OCI-LY7 (cell line): ENCODE results near the gene HSPBP1. TPM values are rescaled to one million over a fixed set of nuclear protein-coding genes. Genes with fewer than 3 reads are reported as not detected.

Source experiments
- BruUV-seq: library from RNA; stranded (reverse); fragments of 400-500 nt; replicated peaks from 2 replicates; lab custom pipeline; 2021; lab: Mats Ljungman, UMichigan
- CTCF ChIA-PET: fragments of 300-600 bp; sonication (Branson Sonifier 250); formaldehyde crosslinking; loops from one replicate; lab custom pipeline; 2022; ENCODE audit warnings: antibody characterized with exemption; ENCODE audit not compliant: unreplicated experiment; lab: Charles Lee
- POLR2A ChIA-PET: fragments of 300-600 bp; sonication (Branson Sonifier 250); formaldehyde crosslinking; loops from one replicate; lab custom pipeline; 2022; ENCODE audit warnings: antibody characterized with exemption; lab: Charles Lee
- DNase-seq: peaks from one replicate; pipeline ENCODE4 v3.0.0-alpha.2; 2015; ENCODE audit warnings: low spot score
- H2AFZ ChIP-seq: fragments of 200-600 bp; sonication (generic), shearing (Covaris generic); 2 replicates; pipeline ENCODE4 v1.6.1; 2014; ENCODE audit warnings: mild to moderate bottlenecking, antibody characterized with exemption, low read length, moderate library complexity
- H3K27ac ChIP-seq: fragments of 200-600 bp; sonication (generic); 2 replicates; pipeline ENCODE4 v1.5.1; 2014; ENCODE audit warnings: mixed run types, low read depth, mild to moderate bottlenecking, moderate library complexity, low read length, inconsistent platforms; ENCODE audit not compliant: poor library complexity, severe bottlenecking
- H3K36me3 ChIP-seq: fragments of 200-600 bp; sonication (generic); 2 replicates; pipeline ENCODE4 v1.6.1; 2014; ENCODE audit warnings: mild to moderate bottlenecking, antibody characterized with exemption, low read length, moderate library complexity, mixed read lengths; ENCODE audit not compliant: insufficient read depth
- H3K4me1 ChIP-seq: fragments of 200-600 bp; sonication (generic); 2 replicates; pipeline ENCODE4 v1.5.1; 2014; ENCODE audit warnings: mild to moderate bottlenecking, low read length; ENCODE audit not compliant: insufficient read depth, poor library complexity, severe bottlenecking
- H3K4me2 ChIP-seq: fragments of 200-600 bp; sonication (generic); 2 replicates; pipeline ENCODE4 v1.6.1; 2014; ENCODE audit warnings: mild to moderate bottlenecking, low read length
- H3K4me3 ChIP-seq: fragments of 200-600 bp; sonication (generic); 2 replicates; pipeline ENCODE4 v1.5.1; 2014; ENCODE audit warnings: mild to moderate bottlenecking, low read depth, low read length; ENCODE audit not compliant: poor library complexity, severe bottlenecking
- H3K79me2 ChIP-seq: fragments of 200-600 bp; sonication (generic); 2 replicates; pipeline ENCODE4 v1.6.1; 2016; ENCODE audit warnings: low read depth, mild to moderate bottlenecking, low read length, moderate library complexity, mixed read lengths; ENCODE audit not compliant: insufficient read depth
- H3K9me2 ChIP-seq: fragments of 200-600 bp; sonication (generic); 2 replicates; pipeline ENCODE4 v1.6.1; 2016; ENCODE audit warnings: mild to moderate bottlenecking, low read length, mixed read lengths; ENCODE audit not compliant: insufficient read depth
- H3K9me3 ChIP-seq: fragments of 200-600 bp; sonication (generic); 2 replicates; pipeline ENCODE4 v1.6.1; 2014; ENCODE audit warnings: mild to moderate bottlenecking, mixed run types, low read length, mixed read lengths
- H4K20me1 ChIP-seq: fragments of 200-600 bp; sonication (generic); 2 replicates; pipeline ENCODE4 v1.6.1; 2014; ENCODE audit warnings: mild to moderate bottlenecking, antibody characterized with exemption, low read length, moderate library complexity, mixed read lengths; ENCODE audit not compliant: insufficient read depth
- EZH2phosphoT487 ChIP-seq: fragments of 200-600 bp; sonication (generic); IDR thresholded peaks from 2 replicates; pipeline ENCODE4 v1.6.1; 2018; ENCODE audit warnings: low read depth, borderline replicate concordance, mild to moderate bottlenecking, mixed run types, antibody characterized with exemption, low read length, moderate library complexity, mixed read lengths
- intact Hi-C: fragments of 100-400 bp; cut with micrococcal nuclease; formaldehyde crosslinking; loops from one replicate; pipeline ENCODE4 v1.10.0; 2022; ENCODE audit not compliant: unreplicated experiment
- total RNA-seq, 2 experiments: library from RNA; depleted of rRNA in 1 of 2; stranded (reverse); fragments of >200 nt in 1 of 2; shearing (Covaris generic) in 1 of 2; gene quantifications; 2 replicates each; pipeline ENCODE4 v1.2.3, GENCODE V29; 2014 to 2022
- TF ChIP-seq, protein P1 (sequence below): fragments of 200-600 bp; sonication (generic); conservative IDR thresholded peaks from 2 replicates; pipeline ENCODE4 v1.5.1; 2014; ENCODE audit warnings: mild to moderate bottlenecking, antibody characterized with exemption, low read length, moderate library complexity, mixed read lengths

HSPBP1 gene
- total RNA-seq, 2 experiments from 2014 or later = 38.7 to 41.3 TPM

GRCh38 chr19:55310498-55310897, 30.6 kb upstream of the HSPBP1 start:
- Histone ChIP-seq H3K9me2 (no peaks in the 10 kb centered on the region), H3K4me2 (peak overlapping the region; percentile 71), H3K4me3 (peak overlapping the region; percentile 64), H2AFZ (peak overlapping the region; percentile 24; the same call in 1 of the 2 replicates), H3K79me2 (no peaks in the 10 kb centered on the region), H3K4me1 (peaks cover 59% of the 10 kb centered on the region), H3K9me3 (no peaks in the 10 kb centered on the region), H3K36me3 (peaks cover 26% of the 10 kb centered on the region), H4K20me1 (no peaks in the 10 kb centered on the region), H3K27ac (peak overlapping the region; percentile 77)
- CTCF ChIA-PET = no interaction called here
- TF ChIP-seq, protein P1, sequence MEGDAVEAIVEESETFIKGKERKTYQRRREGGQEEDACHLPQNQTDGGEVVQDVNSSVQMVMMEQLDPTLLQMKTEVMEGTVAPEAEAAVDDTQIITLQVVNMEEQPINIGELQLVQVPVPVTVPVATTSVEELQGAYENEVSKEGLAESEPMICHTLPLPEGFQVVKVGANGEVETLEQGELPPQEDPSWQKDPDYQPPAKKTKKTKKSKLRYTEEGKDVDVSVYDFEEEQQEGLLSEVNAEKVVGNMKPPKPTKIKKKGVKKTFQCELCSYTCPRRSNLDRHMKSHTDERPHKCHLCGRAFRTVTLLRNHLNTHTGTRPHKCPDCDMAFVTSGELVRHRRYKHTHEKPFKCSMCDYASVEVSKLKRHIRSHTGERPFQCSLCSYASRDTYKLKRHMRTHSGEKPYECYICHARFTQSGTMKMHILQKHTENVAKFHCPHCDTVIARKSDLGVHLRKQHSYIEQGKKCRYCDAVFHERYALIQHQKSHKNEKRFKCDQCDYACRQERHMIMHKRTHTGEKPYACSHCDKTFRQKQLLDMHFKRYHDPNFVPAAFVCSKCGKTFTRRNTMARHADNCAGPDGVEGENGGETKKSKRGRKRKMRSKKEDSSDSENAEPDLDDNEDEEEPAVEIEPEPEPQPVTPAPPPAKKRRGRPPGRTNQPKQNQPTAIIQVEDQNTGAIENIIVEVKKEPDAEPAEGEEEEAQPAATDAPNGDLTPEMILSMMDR = no peak
- TF ChIP-seq EZH2phosphoT487 = no peak
- POLR2A ChIA-PET = interaction anchor here (0.6 to 1.6 kb wide), 3 partner anchors 29 to 54 kb away, joined by 3 read pairs; partner anchors contain the start of genes HSPBP1 and KMT5C
- intact Hi-C loops = loop anchor here (2.0 kb wide), 1 partner anchor 28 kb away; the partner anchor contains the start of gene KMT5C
- peak; percentile 53 for DNase-seq
- BruUV-seq = no TSS peak

DNA sequence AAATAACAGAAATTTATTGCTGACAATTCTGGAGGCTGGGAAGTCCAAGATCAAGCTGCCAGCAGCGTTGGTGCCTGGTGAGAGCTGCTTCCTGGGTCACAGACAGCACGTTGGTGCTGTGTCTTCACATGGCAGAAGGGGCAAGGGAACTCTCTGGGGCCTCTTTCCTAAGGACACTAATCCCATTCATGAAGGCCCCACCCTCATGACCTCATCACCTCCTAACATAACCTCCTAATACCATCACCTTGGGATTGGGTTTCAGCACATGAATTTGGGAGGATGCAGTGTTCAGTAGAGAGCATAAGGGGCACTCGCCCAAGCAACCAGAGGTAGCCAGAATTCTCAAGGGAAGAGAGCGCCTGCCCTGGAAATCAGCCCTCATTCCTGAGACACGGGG, 29.5 kb upstream of the HSPBP1 start:
- H3K27ac ChIP-seq = peak overlapping the region; percentile 77
- intact Hi-C loops = loop anchor here (2.0 kb wide), 1 partner anchor 75 kb away; the partner anchor contains the start of genes RPL28 and TMEM238
- POLR2A ChIA-PET = interaction anchor here (0.9 to 1.4 kb wide), 2 partner anchors 29 to 30 kb away, joined by 3 read pairs; partner anchors contain the start of genes HSPBP1 and KMT5C
- CTCF ChIA-PET = no interaction called here
- TF ChIP-seq, protein P1 = no peak
- TF ChIP-seq EZH2phosphoT487 = no peak
- H3K9me2 ChIP-seq = no peaks in the 10 kb centered on the region
- DNase-seq = no peak
- no peak overlapping the region for H2AFZ ChIP-seq
- no peaks in the 10 kb centered on the region for H3K79me2 ChIP-seq
- peaks cover 31% of the 10 kb centered on the region for H3K36me3 ChIP-seq
- no TSS peak for BruUV-seq
- no peaks in the 10 kb centered on the region for H4K20me1 ChIP-seq
- H3K4me2 ChIP-seq = peak overlapping the region; percentile 71
- H3K9me3 ChIP-seq = no peaks in the 10 kb centered on the region
- H3K4me1 ChIP-seq = peaks cover 59% of the 10 kb centered on the region
- H3K4me3 ChIP-seq = peak overlapping the region; percentile 64

DNA sequence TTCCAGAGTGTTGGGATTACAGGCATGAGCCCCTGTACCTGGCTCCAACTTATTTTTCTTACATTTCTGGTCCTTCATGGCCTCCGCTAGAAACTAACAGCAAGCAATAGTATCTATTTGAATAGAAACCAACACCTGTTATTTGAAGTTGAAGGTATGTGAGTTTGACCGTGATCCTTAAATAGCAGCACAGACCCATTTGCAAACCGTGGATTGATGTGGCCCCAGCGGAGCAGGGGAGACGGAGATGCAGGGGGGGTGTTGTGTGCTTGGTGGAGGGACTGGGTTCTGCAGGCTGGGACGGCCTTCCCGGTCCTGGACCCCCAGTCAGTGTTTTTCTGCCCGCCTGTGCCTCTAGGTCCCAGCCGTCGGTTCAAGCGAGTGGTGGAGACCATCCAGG, 28.4 kb upstream of the HSPBP1 start:
- BruUV-seq = no TSS peak
- Histone ChIP-seq H3K9me3 (no peaks in the 10 kb centered on the region), H3K4me2 (peak overlapping the region; percentile 66), H3K4me1 (peaks cover 59% of the 10 kb centered on the region), H4K20me1 (no peaks in the 10 kb centered on the region), H3K36me3 (peaks cover 40% of the 10 kb centered on the region), H3K27ac (peak overlapping the region; percentile 92), H3K79me2 (no peaks in the 10 kb centered on the region), H3K9me2 (no peaks in the 10 kb centered on the region), H3K4me3 (peak overlapping the region; percentile 66), H2AFZ (peak overlapping the region; percentile 24; the same call in 1 of the 2 replicates)
- intact Hi-C loops = loop anchor here (2.0 kb wide), 1 partner anchor 77 kb away; the partner anchor contains the start of genes RPL28 and TMEM238
- CTCF ChIA-PET = interaction anchor here (1.1 kb wide), 1 partner anchor 31 kb away, joined by 6 read pairs; the partner anchor contains the start of gene KMT5C
- POLR2A ChIA-PET = interaction anchor here (1.1 kb wide), 1 partner anchor 76 kb away, joined by 3 read pairs; the partner anchor contains the start of gene TMEM238
- DNase-seq = peak; percentile 88
- TF ChIP-seq, protein P1 = no peak
- no peak for TF ChIP-seq EZH2phosphoT487
